Activated T-helper 2 cell treated with anti-CD3 and anti-CD28 coated beads, Interferon-gamma antibody, Interleukin-2, Interleukin-4, amounts not matched to agents 10 μg/mL and 5 μg/mL and 100 μg/mL, durations not matched to agents 14 hours and 24 hours and 36 hours (primary cell): ENCODE results near the gene RPAP2. TPM values are rescaled to one million over a fixed set of nuclear protein-coding genes. Genes with fewer than 3 reads are reported as not detected.
"Not testable (repeated sequence)": the region's sequence is repeated elsewhere in the genome, so short reads cannot be mapped to it uniquely, and the experiment has no call there.

Experiments
- DNase-seq: peaks from one replicate; pipeline ENCODE4 v3.0.0; 2021; ENCODE audit warnings: low spot score
- H3K27ac Mint-ChIP-seq: one replicate; pipeline ENCODE4 v1.8.0; 2021; ENCODE audit warnings: mixed read lengths
- H3K27me3 Mint-ChIP-seq: one replicate; pipeline ENCODE4 v1.8.0; 2021; ENCODE audit warnings: low read depth, mixed read lengths
- H3K36me3 Mint-ChIP-seq: one replicate; pipeline ENCODE4 v1.8.0; 2021; ENCODE audit warnings: low read depth, mixed read lengths
- H3K4me1 Mint-ChIP-seq: one replicate; pipeline ENCODE4 v1.8.0; 2021; ENCODE audit warnings: low read depth, mixed read lengths
- H3K4me3 Mint-ChIP-seq: one replicate; pipeline ENCODE4 v1.8.0; 2021; ENCODE audit warnings: low read depth, mild to moderate bottlenecking, moderate library complexity, mixed read lengths
- H3K9me3 Mint-ChIP-seq: one replicate; pipeline ENCODE4 v1.8.0; 2021; ENCODE audit warnings: mixed read lengths
- intact Hi-C: fragments of 100-400 bp; cut with micrococcal nuclease; formaldehyde crosslinking; loops from one replicate; pipeline ENCODE4 v1.15.1; 2023
- total RNA-seq: library from RNA; stranded (reverse); gene quantifications from 2 replicates; pipeline ENCODE4 v1.2.3, GENCODE V29; 2022

RPAP2 gene
- total RNA-seq, 1 donor from 2014 or later = 42.8 TPM

DNA sequence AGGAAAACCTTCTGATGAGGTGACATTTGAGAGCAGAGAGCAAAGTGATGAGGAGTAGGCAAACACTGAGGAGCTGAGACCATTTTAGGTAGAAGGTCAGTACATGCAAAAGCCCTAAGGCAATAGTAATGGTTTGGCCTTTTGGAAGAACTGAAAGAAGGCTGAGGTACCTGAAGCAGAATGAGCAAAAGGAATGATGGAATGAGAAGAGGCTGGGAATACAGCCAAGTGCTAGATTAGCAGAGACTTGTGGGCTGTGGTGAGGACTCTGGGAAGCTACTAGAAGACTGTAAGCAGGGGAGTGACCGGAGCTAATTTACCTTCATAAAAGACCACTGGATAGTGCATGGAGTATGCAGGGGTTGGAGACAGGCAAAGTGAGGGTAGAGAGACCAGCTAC lies 110.0 kb downstream of the RPAP2 start:
- Mint-ChIP-seq H3K27me3 (no peaks in the 10 kb centered on the region), H3K4me3 (no peak overlapping the region), H3K4me1 (peaks cover 38% of the 10 kb centered on the region), H3K9me3 (peaks cover 10% of the 10 kb centered on the region), H3K36me3 (peaks cover 9% of the 10 kb centered on the region), H3K27ac (no peak overlapping the region)
- intact Hi-C loops = no loop called here
- no peak for DNase-seq

- Mint-ChIP-seq H3K4me1 (peaks cover 40% of the 10 kb centered on the region), H3K27me3 (no peaks in the 10 kb centered on the region), H3K4me3 (no peak overlapping the region), H3K27ac (no peak overlapping the region), H3K36me3 (peaks cover 5% of the 10 kb centered on the region), H3K9me3 (peaks cover 5% of the 10 kb centered on the region)
- DNase-seq = no peak
- intact Hi-C loops = loop anchor here (5.0 kb wide), 2 partner anchors 43 to 52 kb away; no protein-coding TSS in a partner anchor
Observed at GRCh38 chr1:92409946-92410549, 111.2 kb downstream of the RPAP2 start.

GRCh38 chr1:92410706-92411105 lies 111.8 kb downstream of the RPAP2 start:
- intact Hi-C loops = loop anchor here (5.0 kb wide), 2 partner anchors 43 to 52 kb away; no protein-coding TSS in a partner anchor
- H3K27ac Mint-ChIP-seq = peak overlapping the region; percentile 75

GRCh38 chr1:92411511-92411910 lies 112.7 kb downstream of the RPAP2 start:
- Mint-ChIP-seq H3K27me3 (no peaks in the 10 kb centered on the region), H3K4me3 (no peak overlapping the region), H3K9me3 (no peaks in the 10 kb centered on the region), H3K36me3 (no peaks in the 10 kb centered on the region), H3K27ac (peak overlapping the region; percentile 46), H3K4me1 (peaks cover 40% of the 10 kb centered on the region)
- no peak for DNase-seq
- intact Hi-C loops = loop anchor here (5.0 kb wide), 2 partner anchors 44 to 51 kb away; no protein-coding TSS in a partner anchor

More at GRCh38 chr1:92410706-92411105, 111.8 kb downstream of the RPAP2 start:
- peaks cover 40% of the 10 kb centered on the region for H3K4me1 Mint-ChIP-seq
- no peaks in the 10 kb centered on the region for H3K27me3 Mint-ChIP-seq
- H3K9me3 Mint-ChIP-seq = peaks cover 1% of the 10 kb centered on the region
- peaks cover under 1% of the 10 kb centered on the region for H3K36me3 Mint-ChIP-seq
- DNase-seq = peak; percentile 41
- no peak overlapping the region for H3K4me3 Mint-ChIP-seq

DNA sequence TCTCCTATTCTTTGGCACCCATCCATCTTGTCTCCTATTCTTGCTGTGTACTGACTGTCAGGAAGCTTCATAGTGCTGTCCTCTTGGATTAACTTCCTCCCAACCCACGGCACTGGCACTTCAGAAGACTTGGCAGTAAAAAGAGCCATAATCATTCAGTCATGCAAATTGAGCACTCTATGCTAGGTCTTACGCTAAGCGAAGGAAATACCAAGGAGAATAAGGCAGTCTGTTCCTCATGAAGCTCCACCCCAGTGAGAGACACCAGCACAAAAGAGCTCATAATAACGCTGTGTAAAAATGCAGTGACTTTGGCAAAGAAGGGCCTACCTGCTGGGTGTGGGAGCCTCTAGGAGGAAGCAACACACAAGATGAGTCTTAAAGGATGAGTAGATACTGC lies 120.8 kb downstream of the RPAP2 start:
- no peaks in the 10 kb centered on the region for H3K9me3 Mint-ChIP-seq
- no peak for DNase-seq
- H3K4me3 Mint-ChIP-seq = no peak overlapping the region
- H3K27ac Mint-ChIP-seq = no peak overlapping the region
- no peaks in the 10 kb centered on the region for H3K27me3 Mint-ChIP-seq
- H3K4me1 Mint-ChIP-seq = peaks cover 2% of the 10 kb centered on the region
- H3K36me3 Mint-ChIP-seq = no peaks in the 10 kb centered on the region
- intact Hi-C loops = no loop called here

DNA sequence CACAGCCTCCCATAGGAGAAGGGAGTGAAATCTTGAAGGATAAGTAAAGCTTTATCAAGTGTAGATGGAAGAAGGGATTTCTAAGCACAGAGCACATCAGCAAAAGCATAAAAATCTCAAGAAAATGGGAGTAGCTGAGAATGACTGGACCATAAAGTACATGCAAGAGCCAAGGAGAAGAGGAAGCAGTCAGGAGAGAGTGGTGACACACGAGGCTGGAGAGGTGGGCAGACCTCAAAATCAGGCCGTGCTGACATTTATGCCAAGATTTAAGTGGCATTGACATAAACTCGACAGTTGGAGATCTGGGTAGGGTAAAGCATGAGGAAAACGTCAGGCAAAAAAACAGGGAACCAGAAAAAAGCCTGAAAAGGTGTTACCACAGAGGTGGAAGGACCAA lies 125.5 kb downstream of the RPAP2 start:
- intact Hi-C loops = no loop called here
- Mint-ChIP-seq H3K4me3 (no peak overlapping the region), H3K9me3 (no peaks in the 10 kb centered on the region), H3K27ac (no peak overlapping the region), H3K27me3 (no peaks in the 10 kb centered on the region), H3K4me1 (peaks cover 6% of the 10 kb centered on the region), H3K36me3 (no peaks in the 10 kb centered on the region)
- no peak for DNase-seq

- DNase-seq = no peak
- no peaks in the 10 kb centered on the region for H3K9me3 Mint-ChIP-seq
- H3K4me1 Mint-ChIP-seq = peaks cover 6% of the 10 kb centered on the region
- H3K27ac Mint-ChIP-seq = no peak overlapping the region
- intact Hi-C loops = no loop called here
- no peaks in the 10 kb centered on the region for H3K27me3 Mint-ChIP-seq
- no peak overlapping the region for H3K4me3 Mint-ChIP-seq
- H3K36me3 Mint-ChIP-seq = no peaks in the 10 kb centered on the region
Observed at GRCh38 chr1:92425617-92426016, 126.8 kb downstream of the RPAP2 start.

- intact Hi-C loops = no loop called here
- H3K27ac Mint-ChIP-seq = no peak overlapping the region
- no peak overlapping the region for H3K4me3 Mint-ChIP-seq
- DNase-seq = no peak
- peaks cover 4% of the 10 kb centered on the region for H3K4me1 Mint-ChIP-seq
- H3K27me3 Mint-ChIP-seq = no peaks in the 10 kb centered on the region
- peaks cover 3% of the 10 kb centered on the region for H3K36me3 Mint-ChIP-seq
- peaks cover 4% of the 10 kb centered on the region for H3K9me3 Mint-ChIP-seq
Observed at GRCh38 chr1:92430030-92430429, 131.2 kb downstream of the RPAP2 start.

- intact Hi-C loops, H3K36me3 Mint-ChIP-seq, H3K27ac Mint-ChIP-seq, H3K4me3 Mint-ChIP-seq, H3K27me3 Mint-ChIP-seq, DNase-seq, H3K9me3 Mint-ChIP-seq: not testable (repeated sequence)
- H3K4me1 Mint-ChIP-seq = peaks cover 15% of the 10 kb centered on the region
Observed at GRCh38 chr1:92434572-92434971, 135.7 kb downstream of the RPAP2 start.

- peaks cover 21% of the 10 kb centered on the region for H3K4me1 Mint-ChIP-seq
- peaks cover 6% of the 10 kb centered on the region for H3K9me3 Mint-ChIP-seq
- no peak overlapping the region for H3K4me3 Mint-ChIP-seq
- no peak for DNase-seq
- H3K36me3 Mint-ChIP-seq = peaks cover 6% of the 10 kb centered on the region
- H3K27ac Mint-ChIP-seq = peak overlapping the region; percentile 64
- H3K27me3 Mint-ChIP-seq = no peaks in the 10 kb centered on the region
- intact Hi-C loops = no loop called here
Observed at GRCh38 chr1:92439291-92439690, 140.4 kb downstream of the RPAP2 start.

- intact Hi-C loops = no loop called here
- peaks cover 3% of the 10 kb centered on the region for H3K36me3 Mint-ChIP-seq
- H3K27ac Mint-ChIP-seq = no peak overlapping the region
- no peaks in the 10 kb centered on the region for H3K27me3 Mint-ChIP-seq
- no peak overlapping the region for H3K4me3 Mint-ChIP-seq
- H3K9me3 Mint-ChIP-seq = no peaks in the 10 kb centered on the region
- H3K4me1 Mint-ChIP-seq = peaks cover 22% of the 10 kb centered on the region
- DNase-seq = no peak
Observed at GRCh38 chr1:92441316-92441696, 142.4 kb downstream of the RPAP2 start.

DNA sequence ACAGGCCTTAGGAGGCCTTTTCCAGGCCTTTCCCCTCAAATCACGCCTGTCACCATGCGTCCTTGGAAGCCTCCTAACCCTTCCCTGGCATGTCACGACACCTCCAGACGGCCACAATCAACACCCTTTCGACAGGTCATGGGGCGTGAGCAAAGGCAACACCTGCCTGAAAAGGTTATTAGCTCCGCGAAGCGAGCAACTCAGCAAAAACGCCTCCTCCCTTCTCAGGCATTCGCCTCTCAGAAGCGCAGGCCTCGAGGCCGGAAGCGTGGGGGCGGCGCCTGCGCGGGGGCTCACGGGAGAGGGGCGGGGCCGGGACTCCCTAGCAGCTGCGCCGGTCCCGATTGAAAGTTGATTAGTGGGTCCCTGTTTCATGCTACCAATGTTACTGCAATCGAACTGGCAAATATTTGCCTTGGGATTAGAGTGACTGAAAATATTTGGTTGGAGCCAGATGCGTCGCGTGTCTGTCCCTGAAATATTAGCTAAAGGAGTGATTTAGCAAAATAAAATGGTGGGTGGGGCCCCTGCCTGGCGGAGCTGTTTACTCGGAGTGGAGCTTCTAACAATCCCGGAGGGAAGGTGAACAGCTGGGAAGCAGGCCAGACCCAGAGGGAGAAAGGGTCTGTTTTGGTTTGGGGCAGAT lies 143.0 kb downstream of the RPAP2 start:
- Mint-ChIP-seq H3K9me3 (no peaks in the 10 kb centered on the region), H3K27ac (no peak overlapping the region), H3K4me1 (peaks cover 26% of the 10 kb centered on the region), H3K36me3 (no peaks in the 10 kb centered on the region), H3K27me3 (no peaks in the 10 kb centered on the region), H3K4me3 (no peak overlapping the region)
- intact Hi-C loops = no loop called here
- no peak for DNase-seq

- H3K4me3 Mint-ChIP-seq = no peak overlapping the region
- no peaks in the 10 kb centered on the region for H3K27me3 Mint-ChIP-seq
- H3K4me1 Mint-ChIP-seq = peaks cover 31% of the 10 kb centered on the region
- H3K27ac Mint-ChIP-seq = no peak overlapping the region
- no peaks in the 10 kb centered on the region for H3K36me3 Mint-ChIP-seq
- no peaks in the 10 kb centered on the region for H3K9me3 Mint-ChIP-seq
- intact Hi-C loops = no loop called here
- no peak for DNase-seq
Observed at GRCh38 chr1:92442351-92442750, 143.5 kb downstream of the RPAP2 start.
